GM19467 (cell line): ENCODE data around the gene MFAP4.

ENCODE experiments used
- ATAC-seq: cut with Tn5 transposase; IDR thresholded peaks from one replicate; pipeline ENCODE4 v1.9.1; 2021; ENCODE audit warnings: mild to moderate bottlenecking, moderate library complexity; ENCODE audit not compliant: unreplicated experiment

The MFAP4 gene

DNA sequence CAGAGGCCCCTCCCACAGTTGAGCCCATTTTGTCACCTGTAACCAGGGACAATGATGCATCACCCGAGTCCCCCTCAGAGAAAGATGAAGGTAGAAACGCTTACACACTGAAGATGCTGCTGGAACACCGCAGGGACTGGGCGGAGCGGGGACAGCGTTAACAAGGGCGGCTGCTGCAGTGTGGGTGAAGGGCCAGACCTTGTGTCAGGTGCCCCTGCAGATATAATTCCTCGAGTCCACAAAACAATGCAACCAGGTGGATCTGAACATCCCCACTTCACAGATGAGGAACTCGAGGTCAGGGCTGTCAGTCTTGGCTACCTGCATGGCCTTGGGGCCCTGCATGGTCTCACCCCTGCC is 15.0 kb downstream of the MFAP4 start:
- ATAC-seq: no peak

DNA sequence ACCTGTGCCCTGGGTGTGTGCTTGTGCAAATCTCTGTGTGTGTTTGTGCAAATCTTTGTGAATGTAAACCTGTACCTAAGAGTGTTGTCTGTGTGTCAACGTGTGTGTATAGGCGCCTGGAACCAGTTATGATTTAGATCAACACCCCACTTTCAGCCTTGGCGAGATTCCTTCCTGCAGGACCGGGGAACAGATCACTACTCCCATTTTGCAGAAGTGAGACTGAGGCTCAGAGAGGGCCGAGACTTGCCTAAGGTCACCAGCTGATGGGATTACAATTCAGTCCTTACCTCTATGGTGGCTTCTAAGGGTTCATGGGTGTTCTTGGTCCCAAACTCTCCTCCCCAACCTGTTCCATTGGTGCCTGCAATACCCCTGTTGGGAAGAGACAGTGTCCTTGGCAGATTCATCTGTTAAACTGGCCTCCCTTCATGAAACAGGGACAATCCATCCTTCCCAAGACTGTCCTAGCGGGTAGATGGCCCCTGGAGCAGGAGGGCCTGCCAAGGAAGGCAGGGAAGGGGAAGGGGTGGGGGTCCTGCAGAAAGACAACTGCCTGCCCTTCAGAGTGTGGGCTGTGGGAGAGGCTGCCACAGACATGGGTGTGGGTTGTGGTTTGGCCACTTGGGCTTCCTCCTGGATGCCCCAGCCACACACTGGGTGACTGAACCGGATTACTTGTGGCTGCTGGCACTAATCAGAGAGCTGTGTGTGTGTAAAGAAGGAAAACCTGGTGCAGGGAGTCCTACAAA is 15.6 kb downstream of the MFAP4 start:
- no peak for ATAC-seq

- peak; percentile 59 for ATAC-seq
These were observed 16.5 kb downstream of the MFAP4 start for GRCh38 chr17:19370493-19370960.

DNA sequence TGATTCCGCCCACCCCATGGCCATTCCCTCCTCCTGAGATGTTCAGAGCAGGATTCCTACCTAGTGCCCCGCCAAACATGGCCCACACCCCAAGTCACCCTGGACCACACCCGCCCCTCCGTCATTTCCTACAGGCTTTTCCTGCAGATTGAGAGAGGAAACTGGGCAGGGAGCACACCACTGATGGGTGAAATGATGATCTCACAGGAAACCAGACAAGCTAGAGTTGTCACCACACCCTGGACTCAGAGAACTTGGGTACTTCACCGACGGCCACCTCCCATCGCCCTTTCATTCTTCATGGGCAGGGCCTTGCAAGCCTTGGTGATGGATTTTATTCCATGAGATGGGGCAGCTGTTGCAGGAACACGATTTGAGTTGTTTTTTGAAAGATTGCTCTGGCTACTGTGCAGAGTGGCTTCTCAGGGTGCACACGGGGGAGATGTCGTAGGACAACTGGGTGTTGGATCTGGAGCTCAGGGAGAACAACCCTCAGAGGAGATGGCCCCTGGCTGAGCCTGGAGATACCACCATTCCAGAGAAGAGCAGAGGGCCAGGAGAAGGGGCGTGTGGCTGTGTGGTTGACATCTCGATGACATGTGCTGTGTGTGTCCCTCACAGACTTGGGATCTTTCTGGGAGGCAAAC is 17.0 kb downstream of the MFAP4 start:
- ATAC-seq: no peak

DNA sequence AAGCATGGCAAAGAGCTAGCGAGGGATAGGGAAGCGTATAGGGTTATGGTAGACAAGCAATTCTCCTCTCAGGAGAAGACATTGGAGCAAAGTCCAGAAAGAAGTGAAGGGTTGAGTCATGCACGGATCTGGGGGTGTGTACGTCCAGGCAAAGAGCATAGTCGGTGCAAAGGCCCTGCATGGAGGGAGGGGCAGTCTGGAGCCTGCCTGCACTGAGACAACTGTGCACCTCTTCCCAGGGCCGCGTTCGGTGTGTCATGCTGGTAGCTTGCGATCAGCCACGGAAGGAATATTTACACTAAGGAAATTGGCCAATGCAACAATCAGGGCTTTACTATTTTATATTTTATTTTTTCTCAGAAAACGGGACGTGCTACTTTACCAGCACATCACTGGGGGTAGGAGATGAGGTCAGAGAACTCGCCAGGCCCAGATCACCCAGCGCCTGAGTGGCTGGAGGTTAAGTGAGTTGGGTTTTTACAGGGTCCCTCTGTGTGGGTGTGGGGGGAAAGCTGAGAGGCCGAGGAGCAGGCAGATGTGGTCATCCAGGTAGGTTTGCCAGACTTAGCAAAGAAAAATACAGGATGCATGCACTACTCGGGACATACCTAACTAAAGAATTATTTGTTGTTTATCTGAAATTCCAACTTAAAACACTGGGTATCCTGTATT is 17.7 kb downstream of the MFAP4 start:
- no peak for ATAC-seq

- ATAC-seq: no peak
These were observed 18.8 kb downstream of the MFAP4 start for GRCh38 chr17:19368229-19368628.

DNA sequence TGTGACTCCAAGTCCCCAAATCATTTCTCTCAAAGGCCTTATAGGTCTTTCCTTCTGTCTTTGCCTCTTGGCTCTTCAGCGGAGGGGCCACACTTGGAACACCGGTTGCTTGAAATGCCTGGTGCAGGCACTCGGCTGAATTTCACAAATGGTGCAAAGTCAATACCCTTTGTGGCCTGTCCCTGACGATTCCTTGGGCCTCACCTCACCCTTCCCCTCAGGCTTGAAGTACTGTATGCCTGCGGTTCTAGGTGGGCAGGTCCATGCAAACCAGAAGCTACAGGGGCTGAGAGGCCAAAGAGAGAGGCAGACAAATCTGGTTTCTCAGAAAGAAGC is 20.4 kb downstream of the MFAP4 start:
- no peak for ATAC-seq

- ATAC-seq: no peak
These were observed 21.0 kb downstream of the MFAP4 start for GRCh38 chr17:19365833-19366636.

GRCh38 chr17:19365499-19365817 is 21.5 kb downstream of the MFAP4 start:
- no peak for ATAC-seq

DNA sequence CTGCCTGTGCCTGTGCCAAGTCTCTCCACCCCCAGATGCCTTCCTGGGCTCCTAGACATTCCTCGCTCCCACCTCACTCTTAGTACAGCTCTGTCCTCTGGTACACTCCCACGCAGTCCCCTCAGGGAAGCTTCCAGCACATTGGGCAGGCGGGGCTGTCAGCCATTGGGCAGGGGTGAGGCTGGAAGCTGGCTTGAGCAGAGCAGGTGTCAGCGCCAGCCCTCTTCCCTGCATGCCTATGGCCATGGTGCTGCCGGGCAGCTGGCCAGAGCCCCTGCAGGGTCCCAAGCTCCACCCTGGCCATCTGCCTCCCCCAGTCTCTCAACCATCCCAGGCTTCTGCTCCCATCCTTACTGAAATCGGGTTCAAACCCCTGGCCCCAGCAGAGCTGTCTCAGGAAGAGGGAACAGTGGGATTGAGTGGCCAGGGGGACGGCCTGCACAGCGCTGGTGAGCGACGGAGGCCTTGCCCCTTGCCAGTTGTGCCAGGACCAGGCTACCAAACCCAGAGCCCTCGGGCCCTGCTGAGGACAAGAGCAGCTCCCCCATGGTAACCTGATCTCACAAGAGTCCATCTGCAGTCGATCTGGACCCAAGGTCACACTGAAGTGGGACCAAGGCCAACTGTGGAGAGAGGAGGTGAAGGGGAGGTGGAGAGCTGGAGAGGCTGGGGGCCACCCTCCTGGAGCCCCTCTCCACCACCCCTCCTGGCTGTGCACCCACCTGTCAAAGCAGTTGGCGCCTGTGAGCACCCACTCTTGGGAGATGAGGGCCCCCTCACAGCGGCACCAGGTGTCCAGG is 22.1 kb downstream of the MFAP4 start:
- ATAC-seq: no peak

DNA sequence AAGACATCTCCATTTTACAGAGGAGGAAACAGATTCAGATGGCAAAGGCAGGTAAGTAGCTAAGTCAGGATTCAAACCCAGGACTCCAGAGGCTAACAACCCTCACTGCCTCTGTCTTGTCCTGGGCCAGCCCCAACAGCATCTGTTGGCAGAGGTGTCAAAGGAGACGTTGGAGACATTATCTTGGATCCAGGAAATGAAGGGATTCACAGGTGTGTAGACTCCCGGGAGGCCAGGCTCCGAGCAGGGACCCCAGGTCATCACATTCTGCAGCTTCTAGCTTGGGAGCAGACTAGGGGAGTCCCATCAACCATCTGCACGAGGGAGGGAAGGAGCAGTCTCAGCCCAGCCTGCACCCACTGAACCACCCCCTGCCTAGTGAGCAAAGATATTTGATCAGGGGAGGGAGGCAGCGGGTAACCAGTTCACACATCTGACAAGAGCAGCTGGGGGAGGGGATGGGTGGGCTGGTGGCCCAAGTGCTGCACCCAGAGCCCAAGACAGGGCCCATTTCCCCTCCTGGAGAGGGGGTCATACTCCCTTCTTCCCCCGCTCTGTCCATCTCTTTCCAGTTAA is 23.4 kb downstream of the MFAP4 start:
- ATAC-seq: no peak

GRCh38 chr17:19363114-19363438 is 23.9 kb downstream of the MFAP4 start:
- ATAC-seq: no peak

DNA sequence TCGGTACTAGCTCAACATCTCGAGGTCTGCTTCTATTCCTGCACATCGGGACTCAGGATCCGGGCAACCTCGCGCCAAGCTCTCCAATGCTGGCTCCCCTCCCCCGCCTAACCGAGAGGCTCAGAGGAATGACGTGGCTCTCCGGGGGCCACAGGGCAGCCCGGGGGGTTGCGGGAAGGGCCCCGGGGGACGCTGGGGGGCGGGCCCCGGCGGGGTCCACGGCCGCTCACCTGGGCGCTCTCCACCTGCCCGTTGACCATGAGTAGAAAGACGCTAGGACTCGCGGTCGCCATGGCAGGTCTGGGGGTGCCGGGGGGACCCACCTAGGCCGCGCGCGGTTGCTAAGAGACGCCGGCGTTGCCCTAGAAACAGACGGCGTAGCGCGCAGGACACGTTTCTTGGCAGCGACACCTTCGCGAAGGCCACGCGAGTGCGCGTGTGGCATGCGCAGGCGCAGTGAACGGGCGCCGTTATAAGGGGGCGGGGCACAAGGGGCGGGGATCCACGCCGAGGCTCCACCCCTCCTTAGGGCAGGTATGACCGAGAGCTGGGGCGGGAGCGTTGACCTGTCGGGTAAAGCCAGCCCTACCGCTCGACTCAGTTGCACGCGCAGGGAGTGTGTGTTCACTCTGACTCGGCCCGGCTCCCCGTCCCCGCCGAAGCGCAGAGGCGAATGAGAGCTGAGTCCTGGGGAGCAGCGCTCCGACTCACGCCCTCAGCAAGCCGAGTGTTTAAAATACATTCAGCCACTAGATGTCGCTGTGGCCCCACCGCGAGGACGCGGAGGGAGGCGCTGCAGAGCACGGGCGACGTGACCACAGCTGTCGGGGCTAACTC is 24.5 kb downstream of the MFAP4 start, which contains the start of gene B9D1:
Gene B9D1, minus strand, starts transcription at position 447 of the 837 bp plus-strand sequence. Its CDS starts 154 bp downstream, at position 293.
- ATAC-seq: peak; percentile 59

DNA sequence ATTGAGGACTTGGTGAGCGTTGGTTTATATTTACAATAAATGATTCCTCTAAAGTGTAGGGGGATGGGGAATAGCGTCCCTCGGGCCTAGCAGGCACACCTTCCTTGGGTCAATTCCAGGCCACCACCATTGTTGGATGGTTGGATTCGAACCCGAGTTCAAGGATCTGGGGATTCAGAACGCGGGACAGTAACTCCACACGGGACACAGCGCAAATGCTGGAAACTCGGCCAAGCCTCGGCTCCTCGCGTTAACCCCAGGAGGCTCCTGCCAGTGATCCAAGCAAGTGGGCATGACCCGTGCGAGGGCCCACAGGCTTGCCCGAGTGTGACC is 25.1 kb downstream of the MFAP4 start:
- ATAC-seq: no peak

DNA sequence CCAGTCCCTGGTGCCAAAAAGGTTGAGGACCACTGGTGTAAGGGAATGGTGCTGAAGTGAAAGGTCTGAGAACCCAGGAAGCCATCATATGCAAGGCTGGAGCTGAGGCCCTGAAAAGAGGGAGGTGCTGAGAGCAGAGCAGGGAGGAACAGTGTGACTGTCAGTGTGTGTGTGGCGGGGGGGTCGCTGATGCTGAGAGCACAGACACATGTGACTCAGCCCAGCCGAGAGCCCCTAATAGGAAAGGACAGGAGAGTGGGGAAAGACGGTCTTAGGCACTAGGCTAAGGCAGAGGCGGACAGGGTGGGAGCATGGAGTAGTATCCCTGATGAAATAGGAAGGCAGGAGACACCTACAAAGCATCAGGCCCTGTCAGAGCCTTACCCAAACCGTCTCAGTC is 25.7 kb downstream of the MFAP4 start:
- ATAC-seq: no peak

- no peak for ATAC-seq
These were observed 26.2 kb downstream of the MFAP4 start for GRCh38 chr17:19360772-19361171.

GRCh38 chr17:19359856-19360255 is 27.1 kb downstream of the MFAP4 start:
- no peak for ATAC-seq

GRCh38 chr17:19359151-19359550 is 27.8 kb downstream of the MFAP4 start:
- no peak for ATAC-seq

DNA sequence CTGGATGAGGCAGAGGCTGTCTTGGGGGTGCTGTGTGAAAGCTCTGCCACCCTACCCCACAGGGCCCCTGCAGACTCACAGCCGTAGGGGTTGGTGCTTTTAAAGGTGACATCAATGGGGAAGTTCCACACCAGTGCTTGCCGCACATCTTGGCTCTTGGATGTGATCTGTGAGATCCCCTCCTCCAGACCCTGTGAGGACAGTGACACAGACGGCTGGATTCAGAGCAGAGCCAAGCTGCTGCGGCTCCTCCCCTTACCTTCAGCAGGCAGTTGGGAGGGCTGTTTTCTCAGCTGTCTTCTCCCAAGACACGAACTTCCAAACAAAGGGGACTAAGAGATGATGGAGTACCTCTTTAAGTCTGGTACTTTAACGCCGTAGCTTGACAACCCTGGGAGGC is 29.2 kb downstream of the MFAP4 start:
- ATAC-seq: no peak

GRCh38 chr17:19357351-19357750 is 29.6 kb downstream of the MFAP4 start:
- no peak for ATAC-seq
